T-helper 1 cell treated with Interleukin-12 subunit alpha and Interleukin-12 subunit beta and Interleukin-4 antibody, amounts not matched to agents 30 ng/mL and 1 ng/mL, for 36 hours (primary cell): ENCODE results near the gene SNRNP70. TPM values are rescaled to one million over a fixed set of nuclear protein-coding genes. Genes with fewer than 3 reads are reported as not detected.

Experiments used
- intact Hi-C: fragments of 100-400 bp; cut with micrococcal nuclease; formaldehyde crosslinking; loops from one replicate; pipeline ENCODE4 v1.15.1; 2024
- total RNA-seq: library from RNA; stranded (reverse); gene quantifications from 2 replicates; pipeline ENCODE4 v1.2.3, GENCODE V29; 2022

Gene SNRNP70
- total RNA-seq, 1 donor from 2014 or later, result 233 TPM

- intact Hi-C loops, result loop anchor here (1.0 to 2.0 kb wide), 6 partner anchors 9 to 102 kb away; partner anchors contain the start of genes LIN7B and SNRNP70
Measured at GRCh38 chr19:49097453-49098288, 12.4 kb downstream of the SNRNP70 start.

- intact Hi-C loops, result loop anchor here (2.0 kb wide), 1 partner anchor 16 kb away; the partner anchor contains the start of gene LIN7B
Measured at GRCh38 chr19:49098795-49099194, 13.5 kb downstream of the SNRNP70 start.

GRCh38 chr19:49101160-49101559, 15.9 kb downstream of the SNRNP70 start:
- intact Hi-C loops, result no loop called here

GRCh38 chr19:49102303-49102702, 17.1 kb downstream of the SNRNP70 start:
- intact Hi-C loops, result no loop called here

- intact Hi-C loops, result no loop called here
Measured at GRCh38 chr19:49103331-49104085, 18.3 kb downstream of the SNRNP70 start.

- intact Hi-C loops, result no loop called here
Measured at GRCh38 chr19:49104229-49104864, 19.1 kb downstream of the SNRNP70 start.

- intact Hi-C loops, result loop anchor here (1.0 kb wide), 1 partner anchor 9 kb away; no protein-coding TSS in a partner anchor
Measured at GRCh38 chr19:49106648-49107135, 21.4 kb downstream of the SNRNP70 start.

GRCh38 chr19:49107625-49108459, 22.6 kb downstream of the SNRNP70 start:
- intact Hi-C loops, result no loop called here

- intact Hi-C loops, result no loop called here
Measured at GRCh38 chr19:49109051-49109450, 23.8 kb downstream of the SNRNP70 start.

GRCh38 chr19:49109569-49110233, 24.4 kb downstream of the SNRNP70 start:
- intact Hi-C loops, result loop anchor here (10.0 kb wide), 2 partner anchors 485 to 1835 kb away; partner anchors contain the start of genes INAFM1 and PRR12

GRCh38 chr19:49110567-49110966, 25.3 kb downstream of the SNRNP70 start:
- intact Hi-C loops, result loop anchor here (10.0 kb wide), 2 partner anchors 484 to 1836 kb away; partner anchors contain the start of genes INAFM1 and PRR12

- intact Hi-C loops, result loop anchor here (10.0 kb wide), 2 partner anchors 483 to 1837 kb away; partner anchors contain the start of genes INAFM1 and PRR12
Measured at GRCh38 chr19:49111218-49111998, 26.2 kb downstream of the SNRNP70 start.

GRCh38 chr19:49113762-49114629, 28.7 kb downstream of the SNRNP70 start, which contains the start of gene LIN7B:
Gene LIN7B, plus strand, starts transcription at chr19:49114370. Its CDS starts 35 bp downstream, at chr19:49114405.
- intact Hi-C loops, result loop anchor here (1.0 to 10.0 kb wide), 5 partner anchors 14 to 1839 kb away; partner anchors contain the start of genes INAFM1, PRR12 and SNRNP70

- intact Hi-C loops, result loop anchor here (1.0 to 10.0 kb wide), 8 partner anchors 14 to 1840 kb away; partner anchors contain the start of genes AP2A1, DBP, INAFM1 and LHB
Measured at GRCh38 chr19:49114630-49115363, 29.5 kb downstream of the SNRNP70 start.

GRCh38 chr19:49116544-49116943, 31.3 kb downstream of the SNRNP70 start:
- intact Hi-C loops, result loop anchor here (5.0 to 10.0 kb wide), 5 partner anchors 99 to 1842 kb away; partner anchors contain the start of genes AP2A1, DBP, INAFM1 and LHB
